GM19193 (cell line): ENCODE results near the gene NDUFC1.

ENCODE experiments used
- POLR2A ChIP-seq: IDR thresholded peaks from 4 replicates; pipeline ENCODE4 v1.6.1; 2011; ENCODE audit not compliant: insufficient read depth, insufficient read length; ENCODE audit errors: extremely low read depth

Gene NDUFC1

DNA sequence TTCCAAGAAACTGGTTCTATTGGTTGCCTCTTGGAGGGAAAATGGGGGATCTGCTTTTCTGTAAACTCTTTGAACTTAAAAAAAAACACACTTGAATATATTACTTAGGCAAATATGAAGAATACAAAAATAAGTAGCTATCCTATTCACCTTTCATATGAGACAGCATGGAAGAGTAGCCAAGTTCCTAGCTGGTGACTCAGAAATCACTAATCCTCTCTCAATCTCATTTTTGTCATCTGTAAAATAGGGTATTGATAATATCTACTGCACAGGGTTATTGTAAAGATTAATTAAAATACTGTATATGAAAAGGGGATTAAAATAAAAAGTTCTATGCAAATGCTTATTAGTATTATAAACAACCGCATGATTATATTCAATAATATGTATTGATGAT lies 35.0 kb downstream of the NDUFC1 start:
- TF ChIP-seq POLR2A: no peak

DNA sequence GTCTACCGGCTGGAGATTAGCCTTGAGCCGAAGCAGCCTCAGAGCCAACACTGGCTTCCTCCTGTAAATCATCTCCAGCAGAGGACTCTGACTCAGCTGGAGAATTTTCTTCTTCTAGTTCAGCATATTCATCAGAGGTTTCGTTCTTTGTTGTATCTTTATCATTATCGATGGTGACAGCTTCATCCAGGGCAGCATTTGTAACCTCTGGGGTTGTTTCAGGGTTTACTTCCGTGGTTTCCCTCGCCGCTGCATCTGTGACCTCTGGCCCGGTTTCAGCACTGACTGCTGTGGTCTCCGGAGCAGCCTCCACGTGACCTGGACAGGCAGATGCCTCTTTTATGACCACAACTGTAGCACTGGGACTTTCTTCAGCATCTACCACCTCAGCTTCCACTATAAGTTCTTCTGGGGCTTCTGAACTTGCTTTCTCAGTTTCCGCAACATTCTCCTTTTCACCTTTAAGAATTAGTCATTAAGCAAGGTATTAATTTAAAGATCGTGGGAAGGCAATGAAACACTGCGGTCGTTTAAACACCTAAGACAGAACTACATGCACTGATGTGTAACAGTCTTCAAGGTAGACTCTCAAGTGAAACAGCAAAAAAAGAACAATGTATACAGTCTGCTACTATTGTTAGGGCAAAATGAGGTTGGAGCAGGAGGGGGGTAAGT lies 35.6 kb downstream of the NDUFC1 start:
- TF ChIP-seq POLR2A: no peak

DNA sequence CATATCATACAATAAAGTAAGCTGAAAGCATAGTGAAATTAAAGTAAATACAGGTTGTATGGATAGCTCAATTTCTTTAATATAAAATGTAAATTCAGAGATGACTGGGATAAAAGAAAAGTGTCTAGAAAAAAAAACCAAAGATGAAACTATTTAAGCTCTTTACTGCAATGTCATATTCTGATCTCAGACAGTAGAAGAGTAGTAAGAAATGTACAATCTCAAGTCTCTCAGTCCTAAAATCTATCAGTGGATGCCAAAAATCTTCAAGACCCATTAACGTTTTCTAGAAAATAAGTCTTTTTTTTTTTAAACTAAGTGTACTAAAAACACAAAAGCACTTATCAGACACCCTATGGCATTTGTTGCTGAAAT lies 36.1 kb downstream of the NDUFC1 start:
- no peak for TF ChIP-seq POLR2A

DNA sequence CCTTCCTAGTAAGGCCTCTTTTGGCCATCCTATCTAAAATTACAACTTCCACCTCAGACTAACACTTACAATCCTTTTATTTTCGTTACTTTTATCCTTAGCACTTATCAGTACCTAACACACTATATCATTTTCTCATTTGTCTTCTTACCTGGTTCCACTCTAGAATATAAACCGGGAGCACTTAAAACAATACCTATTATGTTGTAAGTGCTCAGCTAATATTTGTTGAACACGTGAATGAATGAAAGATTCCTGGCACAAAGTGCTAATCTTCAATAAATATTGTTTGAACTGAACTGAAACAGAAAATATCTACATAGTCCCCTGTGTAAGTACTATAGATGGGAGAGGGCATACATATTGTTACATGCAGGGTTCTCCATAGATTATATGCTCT lies 36.6 kb downstream of the NDUFC1 start:
- TF ChIP-seq POLR2A: no peak

DNA sequence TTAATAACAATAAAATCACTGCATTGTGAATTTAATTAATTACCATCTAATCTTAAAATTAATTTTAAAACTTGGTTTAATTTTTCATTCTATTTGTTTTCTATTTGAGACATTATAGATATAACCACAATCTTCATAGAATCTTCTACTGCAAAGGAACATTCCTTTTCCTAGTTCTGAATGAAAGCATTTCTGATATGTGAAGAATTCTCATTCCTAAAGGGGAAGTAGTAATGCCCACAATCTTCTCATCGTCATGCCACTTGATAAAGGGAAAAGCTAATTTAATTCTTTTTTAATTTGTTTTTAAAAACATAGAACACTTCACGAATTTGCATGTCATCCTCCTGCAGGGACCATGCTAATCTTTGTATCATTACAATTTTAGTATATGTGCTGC lies 45.9 kb downstream of the NDUFC1 start:
- no peak for TF ChIP-seq POLR2A

DNA sequence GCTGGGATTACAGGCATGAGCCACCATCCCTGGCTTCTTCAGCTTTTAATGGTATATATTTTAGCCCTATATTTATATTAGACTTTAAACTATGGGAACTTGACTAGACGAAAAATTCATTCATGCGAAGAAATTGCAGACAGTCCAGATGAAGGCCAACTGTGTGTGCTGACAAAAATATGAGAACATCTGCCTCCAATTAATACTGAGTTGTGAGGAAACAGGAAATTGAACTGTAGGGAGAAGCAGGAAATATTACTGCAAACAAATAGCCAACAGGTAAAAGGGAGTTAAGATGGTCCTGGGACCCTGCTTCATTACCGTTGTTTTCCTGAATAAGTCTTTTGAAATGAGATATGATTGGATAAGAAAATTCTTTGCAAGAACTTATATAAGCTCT lies 48.6 kb downstream of the NDUFC1 start:
- TF ChIP-seq POLR2A: no peak

DNA sequence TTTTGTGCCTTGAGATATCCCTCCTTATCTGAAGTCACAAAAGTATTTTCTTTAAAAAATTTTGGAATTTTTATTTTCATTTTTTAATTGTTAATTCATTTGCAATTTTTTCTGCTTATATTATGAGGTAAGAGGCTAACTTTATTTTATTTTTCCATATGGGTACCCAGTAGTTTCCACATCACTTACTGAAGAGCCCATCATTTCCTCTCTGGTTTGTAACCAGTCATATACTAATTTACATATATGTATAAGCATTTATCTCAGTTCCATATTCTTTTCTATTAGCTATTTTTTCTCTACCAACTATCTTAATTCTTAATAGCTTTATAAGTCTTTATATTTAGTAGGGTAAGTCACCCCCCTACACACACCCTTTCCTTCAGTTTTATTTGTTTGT lies 49.2 kb downstream of the NDUFC1 start:
- no peak for TF ChIP-seq POLR2A

DNA sequence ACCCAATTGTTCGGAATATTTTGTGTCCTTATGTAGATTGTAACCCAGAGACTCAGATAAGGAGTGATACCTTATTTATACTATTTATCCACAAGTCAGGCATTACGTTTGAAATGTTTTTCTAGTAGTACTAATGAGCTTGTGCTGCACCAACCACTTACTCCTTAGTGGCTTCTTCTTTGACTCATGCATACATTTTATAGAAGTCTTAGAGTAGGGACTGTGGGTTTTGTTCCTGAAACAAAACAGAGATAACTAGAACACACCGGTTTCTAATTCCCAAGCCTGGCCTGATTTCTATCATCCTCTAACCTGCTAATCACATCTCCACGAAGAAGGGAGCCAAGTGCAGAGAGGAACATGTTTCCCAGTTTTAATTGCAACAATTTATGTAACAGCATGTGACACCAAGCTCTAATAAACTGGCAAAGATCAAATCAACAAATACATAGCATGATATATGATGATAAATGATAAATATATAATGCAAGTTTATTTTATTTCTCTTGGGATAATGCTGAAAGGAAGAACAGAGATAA lies 54.5 kb downstream of the NDUFC1 start:
- no peak for TF ChIP-seq POLR2A

DNA sequence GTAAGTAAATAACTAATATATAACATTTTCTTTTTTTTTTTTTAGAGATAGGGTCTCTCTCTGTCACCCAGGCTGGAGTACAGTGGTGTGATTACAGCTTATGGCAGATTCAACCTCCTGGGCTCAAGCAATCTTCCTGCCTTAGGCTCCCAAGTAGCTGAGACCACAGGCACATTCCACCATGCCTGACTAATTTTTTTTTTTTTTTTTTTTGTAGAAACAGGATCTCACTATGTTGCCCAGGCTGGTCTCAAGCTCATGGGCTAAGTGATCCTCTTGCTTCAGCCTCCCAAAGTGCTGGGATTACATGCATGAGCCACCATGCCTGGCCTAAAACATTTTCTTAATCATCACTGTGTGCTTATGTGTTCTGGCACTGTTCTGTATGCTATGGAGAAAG lies 55.0 kb downstream of the NDUFC1 start:
- no peak for TF ChIP-seq POLR2A

DNA sequence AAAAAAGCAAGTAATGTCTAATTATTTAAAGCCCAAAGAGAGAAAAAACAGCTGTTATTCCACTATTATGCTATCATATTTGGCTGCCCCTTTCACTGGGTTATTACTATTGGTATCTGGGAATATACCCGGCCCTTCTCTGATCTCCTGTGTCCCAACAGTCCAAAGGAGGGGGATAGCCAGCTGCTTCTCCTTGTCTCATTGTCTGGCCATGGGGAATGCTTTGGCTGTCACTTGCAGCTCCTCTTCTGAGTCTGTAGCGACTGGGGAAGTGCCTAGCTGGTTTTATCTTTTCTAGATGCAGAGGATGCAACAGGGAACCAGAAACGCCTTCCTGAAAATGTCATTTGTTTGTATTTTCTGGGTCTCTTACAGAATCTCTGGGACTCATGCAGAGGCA lies 56.1 kb downstream of the NDUFC1 start:
- TF ChIP-seq POLR2A: no peak

DNA sequence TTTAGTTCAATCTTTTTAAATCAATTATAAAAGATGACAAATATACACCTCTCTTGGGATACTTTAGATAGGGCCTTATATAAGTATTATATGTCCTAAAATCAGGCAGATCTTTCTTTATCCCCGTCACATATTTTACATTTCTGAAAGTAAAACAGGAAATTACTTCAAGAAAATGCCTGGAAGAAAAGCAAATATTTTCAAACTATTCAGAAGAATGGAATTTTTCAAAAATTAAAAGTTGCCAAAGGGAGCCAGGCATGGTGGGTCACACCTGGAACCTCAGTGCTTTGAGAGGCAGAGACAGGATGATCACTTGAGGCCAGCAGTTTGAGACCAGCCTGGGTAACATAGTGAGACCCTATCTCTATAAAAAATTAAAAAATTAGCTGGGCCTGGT lies 56.7 kb downstream of the NDUFC1 start:
- TF ChIP-seq POLR2A: no peak

DNA sequence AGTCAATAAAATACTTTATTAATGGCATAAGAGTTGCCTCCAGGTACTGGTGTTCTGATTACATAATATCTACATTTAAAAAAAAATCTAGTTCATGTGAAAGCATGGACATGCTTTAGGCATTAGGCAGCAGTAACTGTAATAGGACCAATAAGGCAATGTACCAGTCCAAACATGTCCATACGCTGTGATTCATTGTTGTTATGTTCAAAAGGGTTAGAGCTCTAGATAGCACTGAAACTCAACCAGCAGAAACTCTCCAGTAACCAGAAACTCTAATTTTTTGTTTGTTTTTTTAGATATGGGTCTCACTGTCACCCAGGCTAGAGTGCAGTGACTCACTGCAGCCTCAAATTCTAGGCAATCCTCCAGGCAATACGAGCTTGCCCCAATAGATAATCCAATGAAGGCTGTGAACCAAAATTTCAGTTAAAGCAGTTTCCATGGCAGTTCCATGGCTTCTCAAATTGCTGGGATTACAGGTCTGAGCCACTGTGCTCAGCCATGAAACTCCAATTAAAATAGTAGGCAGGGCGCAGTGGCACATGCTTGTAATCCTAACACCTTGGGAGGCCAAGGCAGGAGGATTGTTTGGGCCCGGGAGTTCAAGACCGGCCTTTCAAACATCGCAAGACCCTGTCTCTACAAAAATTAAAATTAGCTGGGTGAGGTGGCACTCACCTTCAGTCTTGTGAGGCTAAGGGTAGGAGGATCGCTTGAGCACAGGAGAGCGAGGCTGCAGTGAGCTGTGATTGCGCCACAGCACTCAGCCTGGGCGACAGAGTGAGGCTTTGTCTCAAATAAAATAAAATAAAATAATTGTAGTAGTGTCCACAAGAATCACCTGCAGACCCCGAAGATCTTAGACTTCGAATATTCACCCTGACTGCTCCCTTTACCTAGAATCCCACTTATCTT lies 58.6 kb downstream of the NDUFC1 start:
- no peak for TF ChIP-seq POLR2A

DNA sequence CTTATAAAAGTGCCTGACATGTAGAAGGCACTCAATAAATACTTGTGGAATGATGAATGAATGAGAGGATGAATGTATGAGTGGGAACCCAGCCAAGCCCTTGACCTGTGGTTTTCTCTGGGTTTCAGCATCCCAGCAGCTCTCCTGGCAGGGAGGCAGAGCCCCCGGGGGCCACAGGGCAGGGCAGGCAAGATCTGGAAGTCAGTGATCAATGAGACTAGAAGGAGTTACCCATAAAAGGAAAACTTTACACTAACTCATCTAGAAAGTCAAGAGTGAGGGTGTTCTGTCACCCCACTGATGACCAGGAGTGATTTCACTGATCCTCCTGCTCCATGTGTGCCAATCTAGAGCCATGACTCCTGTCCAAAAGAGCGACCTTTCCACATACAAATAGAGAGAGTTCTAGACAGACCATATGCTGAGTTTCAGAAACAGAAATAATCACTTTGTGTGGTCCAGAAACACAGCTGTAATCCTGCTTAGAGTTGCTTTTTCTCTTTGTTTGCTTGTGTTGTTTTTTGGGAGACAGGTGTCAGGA lies 59.7 kb downstream of the NDUFC1 start:
- no peak for TF ChIP-seq POLR2A

DNA sequence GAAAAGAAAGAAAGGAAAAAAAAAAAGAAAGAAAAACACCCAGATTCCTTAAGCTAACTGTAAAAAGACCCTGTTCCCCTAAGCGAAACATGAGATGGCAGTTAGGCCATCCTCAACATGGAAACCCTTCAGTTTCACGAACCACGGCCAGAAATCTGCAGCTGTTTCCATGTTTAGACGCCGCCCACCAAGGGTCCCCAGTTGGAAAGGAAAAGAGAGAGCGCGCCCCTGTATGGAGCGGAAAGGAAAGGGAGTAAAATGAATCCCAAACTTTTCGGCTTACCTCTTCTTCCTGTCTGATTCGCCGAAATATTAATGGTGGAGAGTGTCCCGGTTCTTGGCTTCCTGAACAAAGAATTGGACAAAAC lies 60.5 kb downstream of the NDUFC1 start:
- no peak for TF ChIP-seq POLR2A

DNA sequence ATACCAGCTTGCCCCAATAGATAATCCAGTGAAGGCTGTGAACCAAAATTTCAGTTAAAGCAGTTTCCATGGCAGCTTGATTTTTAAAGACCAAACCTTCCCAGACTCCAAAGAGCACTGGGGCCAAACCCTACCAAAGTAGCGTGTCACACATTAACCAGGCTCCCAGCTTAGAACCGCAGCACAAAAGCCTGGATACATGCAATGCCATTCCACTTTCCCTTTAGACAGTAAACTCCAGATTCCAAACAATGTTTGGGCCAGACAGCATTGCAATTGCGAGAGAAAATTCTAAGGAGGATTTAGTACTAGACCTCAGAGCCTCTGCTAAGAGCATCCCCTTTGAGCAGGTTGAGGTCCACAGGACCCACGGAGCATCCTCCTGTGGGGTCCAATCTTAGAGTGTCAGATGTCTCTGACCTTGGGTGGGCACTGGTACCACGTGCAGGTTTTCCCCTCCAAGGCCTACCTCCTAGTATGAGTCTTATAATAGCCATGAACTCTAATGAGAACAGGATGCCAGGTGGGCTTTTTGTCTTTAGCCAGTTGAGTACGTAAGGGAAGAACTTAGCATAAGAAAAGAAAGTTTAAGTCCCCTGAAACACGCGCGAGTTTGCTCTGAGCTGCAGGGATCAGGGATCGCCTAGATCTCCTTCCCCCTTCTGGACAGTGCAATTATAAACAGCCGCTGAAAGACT lies 61.0 kb downstream of the NDUFC1 start:
- TF ChIP-seq POLR2A: no peak
